ENCODE data around the gene ZNF195.
"Not testable (repeated sequence)": the region's sequence is repeated elsewhere in the genome, so short reads cannot be mapped to it uniquely, and the experiment has no call there.

The ZNF195 gene

GRCh38 chr11:3378426-3379423, at the start of gene ZNF195:
Gene ZNF195 (minus strand): TSS chr11:3379146. CDS start chr11:3379040, 106 bp downstream.
- peak; percentile 98 for DNase-seq

- not testable (repeated sequence) for DNase-seq
Observed at GRCh38 chr11:3428076-3428475, 49.1 kb upstream of the ZNF195 start.

GRCh38 chr11:3426541-3426940, 47.6 kb upstream of the ZNF195 start:
- not testable (repeated sequence) for DNase-seq

DNA sequence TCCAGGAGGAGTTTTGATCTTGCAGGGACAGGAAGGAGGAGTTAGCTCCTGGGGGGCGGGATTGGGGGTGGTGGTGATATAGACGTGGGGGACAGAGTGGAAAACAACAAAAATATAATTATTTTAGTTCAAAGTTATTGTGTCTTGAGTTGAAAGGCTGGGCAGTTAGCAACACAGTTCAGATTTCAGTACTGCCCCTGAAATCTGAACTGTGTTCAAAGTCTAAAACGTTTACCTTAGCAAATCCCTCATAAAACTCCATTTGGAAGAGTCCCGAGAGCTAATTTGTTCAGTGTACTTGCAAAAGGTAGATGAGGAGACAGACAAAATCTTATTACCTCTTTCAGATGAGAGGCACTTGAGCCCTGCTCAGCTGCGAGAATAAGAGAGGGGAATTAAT, 45.0 kb upstream of the ZNF195 start:
- DNase-seq: not testable (repeated sequence)

GRCh38 chr11:3423138-3423731, 44.3 kb upstream of the ZNF195 start:
- not testable (repeated sequence) for DNase-seq

DNA sequence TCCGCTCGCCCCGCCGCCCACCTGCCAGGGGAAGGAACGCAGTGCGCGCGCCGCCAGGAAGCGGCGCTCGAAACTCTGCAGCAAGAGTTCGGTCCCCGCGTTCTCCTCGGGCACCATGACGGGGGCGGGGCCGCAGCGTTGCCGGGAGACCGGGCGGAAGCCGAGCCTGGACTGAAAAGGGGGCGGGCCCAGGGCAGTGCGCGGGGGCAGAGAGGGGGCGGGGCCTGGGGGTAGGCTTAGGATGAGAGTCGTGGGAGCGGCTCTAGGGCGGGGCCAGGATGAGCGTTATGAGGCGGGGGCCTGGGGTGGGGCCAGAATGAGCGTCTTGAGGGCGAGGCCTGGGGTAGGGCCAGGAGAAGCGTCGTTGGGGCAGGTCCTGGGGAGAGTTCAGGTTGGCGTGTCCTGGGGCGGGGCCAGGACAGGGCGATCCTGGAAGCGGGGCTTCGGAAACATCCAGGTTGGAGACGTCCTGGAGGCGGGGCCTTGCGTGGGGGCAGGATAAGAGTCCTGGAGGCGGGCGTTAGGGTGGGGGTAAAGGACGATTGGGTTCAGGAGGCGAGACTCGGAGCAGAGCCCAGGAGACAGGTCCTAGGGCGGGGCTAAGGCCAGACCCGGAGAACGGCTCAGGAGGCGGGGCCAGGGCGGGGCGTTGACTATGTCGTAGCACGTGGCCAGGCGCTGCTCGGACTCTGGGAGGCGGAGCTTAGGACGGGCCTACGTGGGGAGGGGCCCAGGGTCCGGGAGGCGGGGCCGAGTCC, 43.6 kb upstream of the ZNF195 start:
- DNase-seq: peak; percentile 98

DNA sequence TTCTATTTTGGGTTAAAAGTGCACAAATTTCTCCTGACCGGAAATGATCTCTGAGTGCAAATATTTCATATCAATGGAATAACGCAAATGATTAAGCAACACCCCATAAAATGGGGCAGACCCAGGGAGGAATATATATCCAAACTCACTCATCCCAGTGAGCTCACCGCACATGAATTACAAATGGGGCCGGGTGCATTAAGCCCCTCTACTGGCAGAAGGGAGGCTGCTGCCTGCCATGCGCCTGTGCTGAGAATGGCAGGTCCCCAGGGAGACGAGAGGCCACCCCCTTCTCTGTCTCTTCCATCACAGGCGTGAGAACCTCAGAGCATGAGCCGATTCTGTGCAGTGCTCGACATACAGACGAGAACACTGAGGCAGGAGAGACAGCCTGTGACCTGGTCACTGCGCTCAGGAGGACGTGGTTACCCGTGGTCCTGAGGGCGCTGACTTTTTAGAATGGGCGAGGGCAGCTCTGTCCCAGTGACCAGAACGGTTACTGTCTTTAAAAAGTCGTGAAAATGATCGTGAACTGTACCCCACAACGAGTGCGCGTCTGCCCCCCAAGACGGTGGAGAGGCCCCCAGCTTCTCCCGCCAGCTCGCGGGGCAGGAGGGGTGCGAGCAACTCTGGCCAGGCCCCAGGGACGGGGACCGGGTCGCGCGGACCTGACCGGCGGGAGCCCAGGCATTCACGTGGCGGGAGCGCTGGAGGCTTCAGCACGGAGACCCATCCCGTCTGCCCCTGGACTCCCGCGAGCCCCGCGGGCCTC, 42.8 kb upstream of the ZNF195 start:
- not testable (repeated sequence) for DNase-seq

GRCh38 chr11:3420281-3421042, 41.5 kb upstream of the ZNF195 start:
- DNase-seq: not testable (repeated sequence)

- not testable (repeated sequence) for DNase-seq
Observed at GRCh38 chr11:3419496-3419895, 40.5 kb upstream of the ZNF195 start.

GRCh38 chr11:3417047-3417446, 38.1 kb upstream of the ZNF195 start:
- DNase-seq: peak; percentile 60

- not testable (repeated sequence) for DNase-seq
Observed at GRCh38 chr11:3415301-3415700, 36.4 kb upstream of the ZNF195 start.

DNA sequence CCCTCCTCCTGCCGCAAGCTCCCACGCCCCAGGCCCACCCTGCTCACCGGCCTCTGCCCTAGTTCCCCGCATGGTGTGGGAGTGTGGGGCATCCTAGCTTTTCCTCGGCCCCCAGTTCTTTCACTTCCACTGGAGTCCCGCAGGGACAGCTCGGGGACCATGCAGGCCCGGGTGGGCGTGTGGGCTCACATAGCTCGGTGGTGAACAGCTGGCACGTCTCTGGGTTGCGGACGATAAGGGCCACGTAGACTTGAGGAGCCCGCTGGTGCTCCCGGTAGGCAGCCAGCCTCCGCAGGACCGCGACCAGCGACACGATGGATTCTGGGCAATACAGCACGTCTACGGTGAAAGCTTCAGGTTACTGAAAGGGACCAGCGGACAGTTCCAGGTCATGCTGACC, 34.7 kb upstream of the ZNF195 start:
- not testable (repeated sequence) for DNase-seq

DNA sequence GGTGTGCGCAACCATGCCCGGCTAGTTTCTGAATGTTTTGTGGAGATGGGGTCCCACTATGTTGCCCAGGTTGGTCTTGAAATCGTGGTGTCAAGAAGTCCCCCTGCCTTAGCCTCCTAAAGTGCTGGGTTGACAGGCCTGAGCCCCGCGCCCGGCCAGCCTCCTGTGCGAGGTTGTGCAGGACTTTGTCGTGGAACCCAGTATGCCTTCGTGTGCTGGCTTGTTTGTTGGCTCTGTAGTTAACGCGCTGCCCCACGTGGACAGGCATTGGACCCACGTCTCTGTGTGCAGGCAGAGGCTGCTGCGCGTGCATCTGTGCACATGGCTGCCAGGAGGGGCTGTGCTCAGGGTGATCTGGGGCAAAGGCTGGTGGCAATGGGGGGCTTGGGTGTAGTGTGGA, 33.9 kb upstream of the ZNF195 start:
- no peak for DNase-seq

- DNase-seq: peak; percentile 74
Observed at GRCh38 chr11:3408722-3409121, 29.8 kb upstream of the ZNF195 start.

- DNase-seq: not testable (repeated sequence)
Observed at GRCh38 chr11:3408058-3408605, 29.2 kb upstream of the ZNF195 start.

GRCh38 chr11:3406937-3407336, 28.0 kb upstream of the ZNF195 start:
- not testable (repeated sequence) for DNase-seq

- not testable (repeated sequence) for DNase-seq
Observed at GRCh38 chr11:3406223-3406875, 27.4 kb upstream of the ZNF195 start.

DNA sequence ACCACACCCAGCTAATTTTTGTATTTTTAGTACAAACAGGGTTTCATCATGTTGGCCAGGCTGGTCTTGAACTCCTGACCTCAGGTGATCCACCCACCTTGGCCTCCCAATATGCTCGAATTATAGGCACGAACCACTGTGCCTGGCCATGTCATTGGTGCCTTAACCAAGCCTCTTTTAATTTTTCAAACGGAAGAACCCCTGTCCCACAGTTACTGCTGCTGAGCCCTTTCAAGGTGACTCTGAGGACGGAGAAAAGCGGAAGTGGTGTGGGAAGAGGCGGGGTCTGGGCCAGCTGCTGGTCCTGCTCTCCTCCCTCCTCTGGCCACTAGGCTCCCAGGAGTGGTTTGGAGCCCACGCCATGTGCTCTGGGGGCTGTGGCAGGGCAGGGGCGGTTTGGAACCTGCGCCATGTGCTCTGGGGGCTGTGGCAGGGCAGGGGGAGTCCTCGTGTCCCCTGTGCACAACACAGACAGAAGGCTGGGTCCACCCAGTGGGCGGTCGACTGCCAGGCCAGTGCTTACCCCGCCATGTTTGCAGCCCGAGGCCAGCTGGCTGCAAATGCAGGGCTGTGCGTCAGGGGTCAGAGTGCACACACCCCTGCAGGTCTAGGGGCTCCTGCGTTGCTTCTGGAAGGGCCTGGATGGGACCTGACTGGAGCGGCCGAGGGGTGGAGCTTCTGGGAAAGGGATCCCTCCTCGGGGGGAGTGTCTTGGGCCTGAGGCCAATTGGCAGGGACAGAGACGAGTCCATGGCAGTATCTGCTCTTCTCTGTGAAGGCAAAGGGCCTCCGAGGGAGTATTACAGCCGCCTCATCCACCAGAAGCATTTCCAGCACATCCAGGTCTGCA, 25.4 kb upstream of the ZNF195 start:
- peak; percentile 67 for DNase-seq

DNA sequence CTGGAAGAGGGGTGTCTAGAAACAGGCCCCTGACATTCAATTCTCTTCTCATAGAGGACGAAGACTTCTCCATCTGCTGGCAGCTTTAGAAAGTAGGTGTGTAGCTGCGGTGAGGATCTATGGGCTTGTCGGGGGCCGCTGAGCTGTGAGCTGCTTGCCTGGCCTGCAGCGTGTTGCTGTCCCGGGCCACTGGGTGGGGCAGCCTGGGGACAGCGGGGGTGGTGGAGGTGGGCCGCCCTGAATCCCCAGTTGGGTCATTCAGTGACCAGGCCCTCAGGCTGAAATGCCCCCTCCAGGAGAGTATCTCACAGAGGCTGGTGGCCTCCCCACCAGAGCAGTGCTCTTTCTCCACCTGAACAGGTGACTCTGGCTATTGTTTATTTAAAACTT, 23.9 kb upstream of the ZNF195 start:
- DNase-seq: not testable (repeated sequence)

All from femur (tissue), 1 donor.